Hepatocyte (in vitro differentiated cells): ENCODE data around the gene GIN1.

ENCODE experiments used
- EZH2 ChIP-seq: fragments of 200-600 bp; sonication (generic); IDR thresholded peaks from 2 replicates; pipeline ENCODE4 v1.6.1; 2016; ENCODE audit warnings: antibody characterized with exemption, mild to moderate bottlenecking, borderline replicate concordance
- EZH2phosphoT487 ChIP-seq: fragments of 200-600 bp; sonication (generic); IDR thresholded peaks from one replicate; pipeline ENCODE4 v1.6.1; 2018; ENCODE audit warnings: antibody characterized with exemption, mild to moderate bottlenecking, low read depth, moderate library complexity; ENCODE audit not compliant: unreplicated experiment, severe bottlenecking
- TF ChIP-seq, protein P1 (sequence below): fragments of 200-600 bp; sonication (generic); IDR thresholded peaks from 2 replicates; pipeline ENCODE4 v1.5.1; 2016; ENCODE audit warnings: antibody characterized with exemption, mild to moderate bottlenecking; ENCODE audit not compliant: poor library complexity

DNA sequence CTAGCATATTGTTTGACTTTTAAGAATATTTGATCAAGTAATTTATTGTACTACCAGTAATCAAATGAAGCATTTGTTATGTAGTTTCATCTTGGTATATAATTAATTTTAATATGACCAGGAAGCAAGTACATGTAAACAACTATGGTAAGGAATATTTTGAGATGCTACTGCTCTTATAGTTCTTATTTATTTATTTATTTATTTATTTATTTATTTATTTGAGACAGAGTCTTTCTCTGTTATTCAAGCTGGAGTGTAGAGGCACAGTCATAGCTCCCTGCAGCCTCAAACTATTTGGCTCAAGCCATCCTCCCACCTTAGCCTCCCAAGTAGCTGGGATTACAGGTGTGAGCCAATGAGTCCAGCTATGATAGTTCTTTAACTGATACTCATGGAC is 8.3 kb upstream of the GIN1 start:
- TF ChIP-seq, protein P1, sequence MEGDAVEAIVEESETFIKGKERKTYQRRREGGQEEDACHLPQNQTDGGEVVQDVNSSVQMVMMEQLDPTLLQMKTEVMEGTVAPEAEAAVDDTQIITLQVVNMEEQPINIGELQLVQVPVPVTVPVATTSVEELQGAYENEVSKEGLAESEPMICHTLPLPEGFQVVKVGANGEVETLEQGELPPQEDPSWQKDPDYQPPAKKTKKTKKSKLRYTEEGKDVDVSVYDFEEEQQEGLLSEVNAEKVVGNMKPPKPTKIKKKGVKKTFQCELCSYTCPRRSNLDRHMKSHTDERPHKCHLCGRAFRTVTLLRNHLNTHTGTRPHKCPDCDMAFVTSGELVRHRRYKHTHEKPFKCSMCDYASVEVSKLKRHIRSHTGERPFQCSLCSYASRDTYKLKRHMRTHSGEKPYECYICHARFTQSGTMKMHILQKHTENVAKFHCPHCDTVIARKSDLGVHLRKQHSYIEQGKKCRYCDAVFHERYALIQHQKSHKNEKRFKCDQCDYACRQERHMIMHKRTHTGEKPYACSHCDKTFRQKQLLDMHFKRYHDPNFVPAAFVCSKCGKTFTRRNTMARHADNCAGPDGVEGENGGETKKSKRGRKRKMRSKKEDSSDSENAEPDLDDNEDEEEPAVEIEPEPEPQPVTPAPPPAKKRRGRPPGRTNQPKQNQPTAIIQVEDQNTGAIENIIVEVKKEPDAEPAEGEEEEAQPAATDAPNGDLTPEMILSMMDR, result no peak
- TF ChIP-seq EZH2, result no peak
- no peak for TF ChIP-seq EZH2phosphoT487
